OCI-LY7 (cell line): Measurements from ENCODE around the gene SLC7A11. TPM values are rescaled to one million over a fixed set of nuclear protein-coding genes. Genes with fewer than 3 reads are reported as not detected.

Experiments
- BruUV-seq: library from RNA; stranded (reverse); fragments of 400-500 nt; replicated peaks from 2 replicates; lab custom pipeline; 2021; lab: Mats Ljungman, UMichigan
- CTCF ChIA-PET: fragments of 300-600 bp; sonication (Branson Sonifier 250); formaldehyde crosslinking; loops from one replicate; lab custom pipeline; 2022; ENCODE audit warnings: antibody characterized with exemption; ENCODE audit not compliant: unreplicated experiment; lab: Charles Lee
- POLR2A ChIA-PET: fragments of 300-600 bp; sonication (Branson Sonifier 250); formaldehyde crosslinking; loops from one replicate; lab custom pipeline; 2022; ENCODE audit warnings: antibody characterized with exemption; lab: Charles Lee
- DNase-seq: peaks from one replicate; pipeline ENCODE4 v3.0.0-alpha.2; 2015; ENCODE audit warnings: low spot score
- H2AFZ ChIP-seq: fragments of 200-600 bp; sonication (generic), shearing (Covaris generic); 2 replicates; pipeline ENCODE4 v1.6.1; 2014; ENCODE audit warnings: mild to moderate bottlenecking, antibody characterized with exemption, low read length, moderate library complexity
- H3K27ac ChIP-seq: fragments of 200-600 bp; sonication (generic); 2 replicates; pipeline ENCODE4 v1.5.1; 2014; ENCODE audit warnings: mixed run types, low read depth, mild to moderate bottlenecking, moderate library complexity, low read length, inconsistent platforms; ENCODE audit not compliant: poor library complexity, severe bottlenecking
- H3K36me3 ChIP-seq: fragments of 200-600 bp; sonication (generic); 2 replicates; pipeline ENCODE4 v1.6.1; 2014; ENCODE audit warnings: mild to moderate bottlenecking, antibody characterized with exemption, low read length, moderate library complexity, mixed read lengths; ENCODE audit not compliant: insufficient read depth
- H3K4me1 ChIP-seq: fragments of 200-600 bp; sonication (generic); 2 replicates; pipeline ENCODE4 v1.5.1; 2014; ENCODE audit warnings: mild to moderate bottlenecking, low read length; ENCODE audit not compliant: insufficient read depth, poor library complexity, severe bottlenecking
- H3K4me2 ChIP-seq: fragments of 200-600 bp; sonication (generic); 2 replicates; pipeline ENCODE4 v1.6.1; 2014; ENCODE audit warnings: mild to moderate bottlenecking, low read length
- H3K4me3 ChIP-seq: fragments of 200-600 bp; sonication (generic); 2 replicates; pipeline ENCODE4 v1.5.1; 2014; ENCODE audit warnings: mild to moderate bottlenecking, low read depth, low read length; ENCODE audit not compliant: poor library complexity, severe bottlenecking
- H3K79me2 ChIP-seq: fragments of 200-600 bp; sonication (generic); 2 replicates; pipeline ENCODE4 v1.6.1; 2016; ENCODE audit warnings: low read depth, mild to moderate bottlenecking, low read length, moderate library complexity, mixed read lengths; ENCODE audit not compliant: insufficient read depth
- H3K9me2 ChIP-seq: fragments of 200-600 bp; sonication (generic); 2 replicates; pipeline ENCODE4 v1.6.1; 2016; ENCODE audit warnings: mild to moderate bottlenecking, low read length, mixed read lengths; ENCODE audit not compliant: insufficient read depth
- H3K9me3 ChIP-seq: fragments of 200-600 bp; sonication (generic); 2 replicates; pipeline ENCODE4 v1.6.1; 2014; ENCODE audit warnings: mild to moderate bottlenecking, mixed run types, low read length, mixed read lengths
- H4K20me1 ChIP-seq: fragments of 200-600 bp; sonication (generic); 2 replicates; pipeline ENCODE4 v1.6.1; 2014; ENCODE audit warnings: mild to moderate bottlenecking, antibody characterized with exemption, low read length, moderate library complexity, mixed read lengths; ENCODE audit not compliant: insufficient read depth
- EZH2phosphoT487 ChIP-seq: fragments of 200-600 bp; sonication (generic); IDR thresholded peaks from 2 replicates; pipeline ENCODE4 v1.6.1; 2018; ENCODE audit warnings: low read depth, borderline replicate concordance, mild to moderate bottlenecking, mixed run types, antibody characterized with exemption, low read length, moderate library complexity, mixed read lengths
- intact Hi-C: fragments of 100-400 bp; cut with micrococcal nuclease; formaldehyde crosslinking; loops from one replicate; pipeline ENCODE4 v1.10.0; 2022; ENCODE audit not compliant: unreplicated experiment
- total RNA-seq, 2 experiments: library from RNA; depleted of rRNA in 1 of 2; stranded (reverse); fragments of >200 nt in 1 of 2; shearing (Covaris generic) in 1 of 2; gene quantifications; 2 replicates each; pipeline ENCODE4 v1.2.3, GENCODE V29; 2014 to 2022
- TF ChIP-seq, protein P1 (sequence below): fragments of 200-600 bp; sonication (generic); conservative IDR thresholded peaks from 2 replicates; pipeline ENCODE4 v1.5.1; 2014; ENCODE audit warnings: mild to moderate bottlenecking, antibody characterized with exemption, low read length, moderate library complexity, mixed read lengths

Gene SLC7A11
- total RNA-seq, 2 experiments from 2014 or later, result 5.7 to 16.7 TPM

- DNase-seq, result no peak
- intact Hi-C loops, result no loop called here
- ChIA-PET POLR2A (interaction anchor here (0.5 to 2.2 kb wide), 6 partner anchors 9 to 1603 kb away, joined by 3 to 8 read pairs (median 6); no protein-coding TSS in a partner anchor), CTCF (no interaction called here)
- BruUV-seq, result no TSS peak
- Histone ChIP-seq H3K36me3 (peaks cover 53% of the 10 kb centered on the region), H2AFZ (no peak overlapping the region), H3K4me3 (no peak overlapping the region), H3K4me1 (peaks cover 13% of the 10 kb centered on the region), H4K20me1 (no peaks in the 10 kb centered on the region), H3K9me2 (no peaks in the 10 kb centered on the region), H3K27ac (no peak overlapping the region), H3K4me2 (no peak overlapping the region), H3K9me3 (no peaks in the 10 kb centered on the region), H3K79me2 (no peaks in the 10 kb centered on the region)
- TF ChIP-seq EZH2phosphoT487, result no peak
- TF ChIP-seq, protein P1, sequence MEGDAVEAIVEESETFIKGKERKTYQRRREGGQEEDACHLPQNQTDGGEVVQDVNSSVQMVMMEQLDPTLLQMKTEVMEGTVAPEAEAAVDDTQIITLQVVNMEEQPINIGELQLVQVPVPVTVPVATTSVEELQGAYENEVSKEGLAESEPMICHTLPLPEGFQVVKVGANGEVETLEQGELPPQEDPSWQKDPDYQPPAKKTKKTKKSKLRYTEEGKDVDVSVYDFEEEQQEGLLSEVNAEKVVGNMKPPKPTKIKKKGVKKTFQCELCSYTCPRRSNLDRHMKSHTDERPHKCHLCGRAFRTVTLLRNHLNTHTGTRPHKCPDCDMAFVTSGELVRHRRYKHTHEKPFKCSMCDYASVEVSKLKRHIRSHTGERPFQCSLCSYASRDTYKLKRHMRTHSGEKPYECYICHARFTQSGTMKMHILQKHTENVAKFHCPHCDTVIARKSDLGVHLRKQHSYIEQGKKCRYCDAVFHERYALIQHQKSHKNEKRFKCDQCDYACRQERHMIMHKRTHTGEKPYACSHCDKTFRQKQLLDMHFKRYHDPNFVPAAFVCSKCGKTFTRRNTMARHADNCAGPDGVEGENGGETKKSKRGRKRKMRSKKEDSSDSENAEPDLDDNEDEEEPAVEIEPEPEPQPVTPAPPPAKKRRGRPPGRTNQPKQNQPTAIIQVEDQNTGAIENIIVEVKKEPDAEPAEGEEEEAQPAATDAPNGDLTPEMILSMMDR, result no peak
Observed at GRCh38 chr4:138229160-138229559, 13.0 kb downstream of the SLC7A11 start.

DNA sequence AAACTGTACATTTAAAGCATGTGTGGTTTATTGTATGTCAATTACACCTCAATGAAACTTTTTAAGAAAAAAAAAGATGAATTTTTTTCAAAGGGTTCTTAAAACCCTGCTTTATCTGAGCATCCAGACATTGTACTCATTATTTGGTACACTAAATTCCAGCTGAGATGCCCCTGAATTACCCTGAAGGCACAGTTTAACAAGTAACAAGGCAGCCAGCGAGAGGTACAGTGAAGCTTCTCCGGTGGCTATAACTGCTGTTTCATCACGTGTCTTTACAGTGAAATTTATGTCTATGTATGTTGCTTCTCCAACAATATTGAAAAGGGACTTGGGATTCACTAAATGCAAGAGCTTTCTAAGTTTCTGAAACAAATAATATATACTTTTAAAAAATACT is 15.8 kb downstream of the SLC7A11 start:
- TF ChIP-seq, protein P1, result no peak
- TF ChIP-seq EZH2phosphoT487, result no peak
- Histone ChIP-seq H3K4me3 (no peak overlapping the region), H3K4me1 (peaks cover 27% of the 10 kb centered on the region), H3K4me2 (no peak overlapping the region), H3K79me2 (no peaks in the 10 kb centered on the region; the same call in 1 of the 2 replicates), H3K36me3 (peaks cover 53% of the 10 kb centered on the region), H3K9me3 (no peaks in the 10 kb centered on the region), H2AFZ (no peak overlapping the region), H3K27ac (no peak overlapping the region), H4K20me1 (no peaks in the 10 kb centered on the region), H3K9me2 (no peaks in the 10 kb centered on the region)
- no TSS peak for BruUV-seq
- DNase-seq, result no peak
- intact Hi-C loops, result no loop called here
- POLR2A ChIA-PET, result interaction anchor here (0.7 to 1.7 kb wide), 8 partner anchors 8 to 502 kb away, joined by 3 to 6 read pairs (median 3); no protein-coding TSS in a partner anchor
- CTCF ChIA-PET, result no interaction called here

- TF ChIP-seq EZH2phosphoT487, result no peak
- Histone ChIP-seq H3K9me3 (no peaks in the 10 kb centered on the region), H4K20me1 (no peaks in the 10 kb centered on the region), H3K4me3 (no peak overlapping the region), H3K27ac (no peak overlapping the region), H2AFZ (no peak overlapping the region), H3K79me2 (no peaks in the 10 kb centered on the region; the same call in 1 of the 2 replicates), H3K4me1 (peaks cover 34% of the 10 kb centered on the region), H3K36me3 (peaks cover 52% of the 10 kb centered on the region), H3K4me2 (no peak overlapping the region), H3K9me2 (no peaks in the 10 kb centered on the region)
- CTCF ChIA-PET, result no interaction called here
- BruUV-seq, result no TSS peak
- POLR2A ChIA-PET, result interaction anchor here (1.3 to 1.5 kb wide), 2 partner anchors 11 to 14 kb away, joined by 3 to 6 read pairs; no protein-coding TSS in a partner anchor
- intact Hi-C loops, result no loop called here
- no peak for DNase-seq
Observed at GRCh38 chr4:138225477-138225876, 16.7 kb downstream of the SLC7A11 start.
